SK-N-SH (cell line): ENCODE results near the gene HCST. TPM values are rescaled to one million over a fixed set of nuclear protein-coding genes. Genes with fewer than 3 reads are reported as not detected.

Source experiments
- CTCF ChIA-PET: fragments of 300-600, 350-600 bp; formaldehyde crosslinking; extraction: SDS; loops from one replicate; lab custom pipeline; 2021; lab: Yijun Ruan, JAX
- POLR2A ChIA-PET: fragments of 350-600 bp; sonication (Branson Sonifier 250); formaldehyde crosslinking; extraction: SDS; loops from one replicate; lab custom pipeline; 2020; ENCODE audit warnings: antibody characterized with exemption, inconsistent platforms; lab: Yijun Ruan, JAX
- DNase-seq: peaks from one replicate; pipeline ENCODE4 v3.0.0; 2012
- H2AFZ ChIP-seq: fragments of 200-600 bp; sonication (generic); 2 replicates; pipeline ENCODE4 v1.8.1; 2016; ENCODE audit warnings: antibody characterized with exemption, mild to moderate bottlenecking, low read depth
- H3F3A ChIP-seq: fragments of 200-600 bp; sonication (generic); replicated peaks from 2 replicates; pipeline ENCODE3; 2016; ENCODE audit warnings: antibody characterized with exemption, mild to moderate bottlenecking; ENCODE audit not compliant: insufficient read depth
- H3K27ac ChIP-seq, 2 experiments: fragments of 200-500 bp in 1 of 2; fragments of 200-600 bp in 1 of 2; sonication (Bioruptor generic) in 1 of 2; sonication (generic), shearing (Covaris generic) in 1 of 2; 2 replicates each; pipeline versions ENCODE4 v1.5.1 to v1.6.1; 2014 to 2016; ENCODE audit warnings: low read depth in 2 of 2, inconsistent platforms in 1 of 2, low read length in 1 of 2, mild to moderate bottlenecking in 1 of 2, mixed read lengths in 1 of 2
- H3K27me3 ChIP-seq: fragments of 200-600 bp; sonication (generic), shearing (Covaris generic); 2 replicates; pipeline ENCODE4 v1.6.1; 2016; ENCODE audit warnings: mixed run types; ENCODE audit not compliant: insufficient read depth
- H3K36me3 ChIP-seq, 2 experiments: fragments of 200-500 bp in 1 of 2; fragments of 200-600 bp in 1 of 2; sonication (Bioruptor generic) in 1 of 2; sonication (generic) in 1 of 2; replicated peaks in 1 of 2; 2 replicates each; pipeline versions ENCODE3 to v1.5.1; 2014 to 2016; ENCODE audit warnings: low read length in 1 of 2, mild to moderate bottlenecking in 1 of 2; ENCODE audit not compliant: insufficient read depth in 2 of 2, control insufficient read depth in 1 of 2
- H3K4me1 ChIP-seq, 2 experiments: fragments of 200-500 bp in 1 of 2; fragments of 200-600 bp in 1 of 2; sonication (Bioruptor generic) in 1 of 2; sonication (generic), shearing (Covaris generic) in 1 of 2; 2 replicates each; pipeline versions ENCODE4 v1.5.1 to v1.6.1; 2014 to 2016; ENCODE audit warnings: low read depth in 1 of 2, low read length in 1 of 2, mixed run types in 1 of 2; ENCODE audit not compliant: insufficient read depth in 2 of 2, control insufficient read depth in 1 of 2
- H3K4me2 ChIP-seq: fragments of 200-600 bp; sonication (generic), shearing (Covaris generic); 2 replicates; pipeline ENCODE4 v1.6.1; 2017; ENCODE audit warnings: mixed run types
- H3K4me3 ChIP-seq, 2 experiments: fragments of 200-500 bp in 1 of 2; fragments of 200-600 bp in 1 of 2; sonication (Bioruptor generic) in 1 of 2; sonication (generic), shearing (Covaris generic) in 1 of 2; 2 replicates each; pipeline versions ENCODE4 v1.5.1 to v1.8.1; 2014 to 2016; ENCODE audit warnings: low read depth in 2 of 2, inconsistent platforms in 1 of 2, low read length in 1 of 2, mild to moderate bottlenecking in 1 of 2, mixed read lengths in 1 of 2, moderate library complexity in 1 of 2
- H3K79me2 ChIP-seq: fragments of 200-600 bp; sonication (generic); 2 replicates; pipeline ENCODE4 v1.8.1; 2017; ENCODE audit warnings: mild to moderate bottlenecking; ENCODE audit not compliant: insufficient read depth
- H3K9ac ChIP-seq: fragments of 200-600 bp; sonication (generic); 2 replicates; pipeline ENCODE4 v1.6.1; 2017; ENCODE audit warnings: mixed run types
- H3K9me2 ChIP-seq: fragments of 200-600 bp; sonication (generic); 2 replicates; pipeline ENCODE4 v1.6.1; 2017; ENCODE audit warnings: mixed run types
- H3K9me3 ChIP-seq: fragments of 200-600 bp; sonication (generic); 2 replicates; pipeline ENCODE4 v1.6.1; 2017; ENCODE audit warnings: mixed run types, mild to moderate bottlenecking, moderate library complexity
- H4K20me1 ChIP-seq: fragments of 200-600 bp; sonication (generic); 2 replicates; pipeline ENCODE4 v1.6.1; 2017; ENCODE audit warnings: mild to moderate bottlenecking, mixed run types; ENCODE audit not compliant: insufficient read depth
- CHD2 ChIP-seq: fragments of 150-350 bp; IDR thresholded peaks from 2 replicates; pipeline ENCODE4 v1.6.1; 2018; ENCODE audit warnings: low read length; ENCODE audit not compliant: partially characterized antibody
- CTCF ChIP-seq: fragments of 200-600 bp; sonication (generic); IDR thresholded peaks from 2 replicates; pipeline ENCODE4 v1.6.1; 2017; ENCODE audit warnings: antibody characterized with exemption, mild to moderate bottlenecking, moderate library complexity
- EZH2phosphoT487 ChIP-seq: fragments of 200-600 bp; sonication (generic); IDR thresholded peaks from 2 replicates; pipeline ENCODE4 v1.6.1; 2017; ENCODE audit warnings: low read depth, mixed run types, mild to moderate bottlenecking, antibody characterized with exemption, moderate library complexity, borderline replicate concordance
- MEF2A ChIP-seq: IDR thresholded peaks from 2 replicates; pipeline ENCODE4 v1.4.0; 2012; ENCODE audit warnings: low read depth, borderline replicate concordance
- MXI1 ChIP-seq: IDR thresholded peaks from 2 replicates; pipeline ENCODE4 v1.6.1; 2012; ENCODE audit warnings: mild to moderate bottlenecking, low read depth, low read length, improper control_type of control experiment
- PBX3 ChIP-seq: IDR thresholded peaks from 2 replicates; pipeline ENCODE4; 2012
- TAF1 ChIP-seq: IDR thresholded peaks from 2 replicates; pipeline ENCODE4 v1.6.1; 2012; ENCODE audit warnings: low read depth, mild to moderate bottlenecking, low read length, moderate library complexity, borderline replicate concordance
- TCF12 ChIP-seq: IDR thresholded peaks from 2 replicates; pipeline ENCODE4 v1.4.0; 2012
- TEAD4 ChIP-seq: IDR thresholded peaks from 2 replicates; pipeline ENCODE4 v1.4.0; 2012; ENCODE audit warnings: mild to moderate bottlenecking, borderline replicate concordance; ENCODE audit not compliant: insufficient read depth
- YY1 ChIP-seq: IDR thresholded peaks from 2 replicates; pipeline ENCODE4 v1.4.0; 2012; ENCODE audit warnings: low read depth, mild to moderate bottlenecking
- ZBTB33 ChIP-seq: IDR thresholded peaks from 2 replicates; pipeline ENCODE4 v1.4.0; 2012; ENCODE audit warnings: low read depth, borderline replicate concordance
- WGBS: methylation state at CpG from one replicate; pipeline ENCODE4 v1.1.6; 2017; ENCODE audit warnings: low lambda C conversion rate; 5-methylcytosine and 5-hydroxymethylcytosine counted together
- polyA plus RNA-seq, 3 experiments: library from polyadenylated mRNA; depleted of rRNA; stranded (reverse); fragments of >200 nt; gene quantifications; 2 replicates each; pipeline ENCODE4 v1.2.3, GENCODE V29; 2012

Gene HCST
- polyA plus RNA-seq, 1 of the 3 experiments (the other 2 are of a cell fraction) = 0.59 TPM

- peaks cover 0 to 10% of the 10 kb centered on the region in 2 experiments for H3K36me3 ChIP-seq
- ChIA-PET POLR2A (no interaction called here), CTCF (interaction anchor here (0.9 to 1.0 kb wide), 2 partner anchors 13 to 37 kb away, joined by 3 to 6 read pairs; no protein-coding TSS in a partner anchor)
- no peak overlapping the region for H3K9ac ChIP-seq
- TF ChIP-seq TEAD4 = no peak
- H3K27ac ChIP-seq = no peak overlapping the region
- H4K20me1 ChIP-seq = no peaks in the 10 kb centered on the region
- H3K9me2 ChIP-seq = no peaks in the 10 kb centered on the region
- H3K79me2 ChIP-seq = no peaks in the 10 kb centered on the region
- WGBS = 91% methylated on average over 6 of the region's 11 CpGs
- no peak overlapping the region for H2AFZ ChIP-seq
- no peaks in the 10 kb centered on the region for H3K9me3 ChIP-seq
- H3F3A ChIP-seq = peaks cover 5% of the 10 kb centered on the region
- H3K4me1 ChIP-seq = no peaks in the 10 kb centered on the region
- no peak for DNase-seq
- no peaks in the 10 kb centered on the region for H3K27me3 ChIP-seq
- no peak overlapping the region for H3K4me3 ChIP-seq
- H3K4me2 ChIP-seq = no peak overlapping the region
These were observed 42.9 kb downstream of the HCST start for GRCh38 chr19:35945121-35945790.

- POLR2A ChIA-PET = no interaction called here
- 96% methylated on average over 4 of the region's 4 CpGs for WGBS
These were observed 43.9 kb downstream of the HCST start for GRCh38 chr19:35946203-35946602.

DNA sequence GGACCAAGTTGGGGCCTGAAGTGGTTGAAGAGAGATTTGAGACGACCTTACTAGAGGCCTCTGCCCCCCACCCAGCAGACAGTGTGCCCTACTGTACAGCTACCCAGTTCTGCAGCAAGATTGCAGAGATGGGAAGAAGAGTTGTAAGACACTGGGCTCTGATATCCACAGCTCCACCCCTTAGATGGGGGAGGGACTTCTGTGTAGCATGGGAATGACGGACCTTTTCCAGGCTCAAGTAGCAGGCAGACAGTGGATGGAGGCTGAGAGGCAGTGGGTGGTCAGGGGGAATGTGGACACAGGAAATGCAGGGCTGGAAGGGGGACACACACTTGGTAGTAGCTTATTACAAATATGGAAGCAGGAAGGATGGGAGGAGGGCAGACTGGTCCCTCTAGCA, 46.8 kb downstream of the HCST start:
- H3K9ac ChIP-seq = no peak overlapping the region
- H3K79me2 ChIP-seq = no peaks in the 10 kb centered on the region
- H3K4me3 ChIP-seq = no peak overlapping the region
- no peaks in the 10 kb centered on the region for H3K4me1 ChIP-seq
- peaks cover 5% of the 10 kb centered on the region for H3F3A ChIP-seq
- H4K20me1 ChIP-seq = no peaks in the 10 kb centered on the region
- no peak overlapping the region for H2AFZ ChIP-seq
- DNase-seq = no peak
- no peaks in the 10 kb centered on the region for H3K9me2 ChIP-seq
- WGBS = 20% methylated on average over 2 of the region's 2 CpGs
- CTCF ChIA-PET = interaction anchor here (0.9 to 1.6 kb wide), 3 partner anchors 15 to 63 kb away, joined by 3 to 5 read pairs (median 3); no protein-coding TSS in a partner anchor
- no peak overlapping the region for H3K27ac ChIP-seq
- H3K27me3 ChIP-seq = no peaks in the 10 kb centered on the region
- H3K4me2 ChIP-seq = no peak overlapping the region
- no peaks in the 10 kb centered on the region for H3K9me3 ChIP-seq
- POLR2A ChIA-PET = interaction anchor here (0.6 to 1.0 kb wide), 2 partner anchors 10 to 30 kb away, joined by 3 to 4 read pairs; no protein-coding TSS in a partner anchor
- H3K36me3 ChIP-seq = peaks cover 0 to 2% of the 10 kb centered on the region in 2 experiments
- no peak for TF ChIP-seq MXI1
- no peak for TF ChIP-seq TCF12
- no peak for TF ChIP-seq CTCF
- TF ChIP-seq MEF2A = no peak
- TF ChIP-seq TEAD4 = no peak
- no peak for TF ChIP-seq EZH2phosphoT487
- no peak for TF ChIP-seq TAF1
- no peak for TF ChIP-seq PBX3
- TF ChIP-seq CHD2 = no peak
- no peak for TF ChIP-seq YY1

More at GRCh38 chr19:35946203-35946602, 43.9 kb downstream of the HCST start:
- H3K27me3 ChIP-seq = no peaks in the 10 kb centered on the region
- no peak overlapping the region for H3K4me3 ChIP-seq
- no peak overlapping the region for H2AFZ ChIP-seq
- no peak overlapping the region for H3K4me2 ChIP-seq
- no peaks in the 10 kb centered on the region for H4K20me1 ChIP-seq
- no peak for DNase-seq
- no peak for TF ChIP-seq ZBTB33
- H3K9ac ChIP-seq = no peak overlapping the region
- no peaks in the 10 kb centered on the region for H3K79me2 ChIP-seq
- H3K27ac ChIP-seq = no peak overlapping the region
- no peaks in the 10 kb centered on the region for H3K4me1 ChIP-seq
- H3K9me3 ChIP-seq = no peaks in the 10 kb centered on the region
- peaks cover 5% of the 10 kb centered on the region for H3F3A ChIP-seq
- CTCF ChIA-PET = interaction anchor here (0.6 to 1.2 kb wide), 6 partner anchors 7 to 107 kb away, joined by 3 to 6 read pairs (median 4); partner anchors contain the start of gene THAP8
- no peaks in the 10 kb centered on the region for H3K9me2 ChIP-seq
- peaks cover 0 to 10% of the 10 kb centered on the region in 2 experiments for H3K36me3 ChIP-seq
